ENCODE data around the gene NOX3. TPM values are rescaled to one million over a fixed set of nuclear protein-coding genes. Genes with fewer than 3 reads are reported as not detected.
"Not testable (repeated sequence)": the region's sequence is repeated elsewhere in the genome, so short reads cannot be mapped to it uniquely, and the experiment has no call there.

Gene NOX3, protein sequence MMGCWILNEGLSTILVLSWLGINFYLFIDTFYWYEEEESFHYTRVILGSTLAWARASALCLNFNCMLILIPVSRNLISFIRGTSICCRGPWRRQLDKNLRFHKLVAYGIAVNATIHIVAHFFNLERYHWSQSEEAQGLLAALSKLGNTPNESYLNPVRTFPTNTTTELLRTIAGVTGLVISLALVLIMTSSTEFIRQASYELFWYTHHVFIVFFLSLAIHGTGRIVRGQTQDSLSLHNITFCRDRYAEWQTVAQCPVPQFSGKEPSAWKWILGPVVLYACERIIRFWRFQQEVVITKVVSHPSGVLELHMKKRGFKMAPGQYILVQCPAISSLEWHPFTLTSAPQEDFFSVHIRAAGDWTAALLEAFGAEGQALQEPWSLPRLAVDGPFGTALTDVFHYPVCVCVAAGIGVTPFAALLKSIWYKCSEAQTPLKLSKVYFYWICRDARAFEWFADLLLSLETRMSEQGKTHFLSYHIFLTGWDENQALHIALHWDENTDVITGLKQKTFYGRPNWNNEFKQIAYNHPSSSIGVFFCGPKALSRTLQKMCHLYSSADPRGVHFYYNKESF
- total RNA-seq, result not detected

DNA sequence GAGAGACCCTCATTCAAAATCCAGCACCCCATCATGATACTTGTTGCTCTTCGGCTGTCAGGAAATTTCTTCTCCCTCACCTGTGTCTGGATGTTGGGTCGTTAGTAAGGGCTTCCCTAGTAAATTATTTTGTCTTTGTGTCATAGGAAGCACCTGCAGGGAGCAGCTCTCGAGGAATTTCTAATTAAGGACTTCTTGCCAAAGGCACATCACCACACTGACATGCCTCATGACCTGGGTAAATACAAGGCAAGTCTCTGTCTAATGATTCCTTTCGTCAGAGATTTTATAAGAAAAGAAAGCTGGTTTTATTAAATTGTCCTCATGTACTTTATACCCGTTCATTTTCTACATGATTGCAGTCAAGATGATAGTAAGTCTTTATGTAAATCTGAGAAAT is at the start of gene NOX3:
NOX3 (minus strand) TSS at position 74 of the 400 bp plus-strand sequence; CDS start at position 35, 39 bp downstream.
- ChIA-PET POLR2A (no interaction called here), CTCF (no interaction called here)

DNA sequence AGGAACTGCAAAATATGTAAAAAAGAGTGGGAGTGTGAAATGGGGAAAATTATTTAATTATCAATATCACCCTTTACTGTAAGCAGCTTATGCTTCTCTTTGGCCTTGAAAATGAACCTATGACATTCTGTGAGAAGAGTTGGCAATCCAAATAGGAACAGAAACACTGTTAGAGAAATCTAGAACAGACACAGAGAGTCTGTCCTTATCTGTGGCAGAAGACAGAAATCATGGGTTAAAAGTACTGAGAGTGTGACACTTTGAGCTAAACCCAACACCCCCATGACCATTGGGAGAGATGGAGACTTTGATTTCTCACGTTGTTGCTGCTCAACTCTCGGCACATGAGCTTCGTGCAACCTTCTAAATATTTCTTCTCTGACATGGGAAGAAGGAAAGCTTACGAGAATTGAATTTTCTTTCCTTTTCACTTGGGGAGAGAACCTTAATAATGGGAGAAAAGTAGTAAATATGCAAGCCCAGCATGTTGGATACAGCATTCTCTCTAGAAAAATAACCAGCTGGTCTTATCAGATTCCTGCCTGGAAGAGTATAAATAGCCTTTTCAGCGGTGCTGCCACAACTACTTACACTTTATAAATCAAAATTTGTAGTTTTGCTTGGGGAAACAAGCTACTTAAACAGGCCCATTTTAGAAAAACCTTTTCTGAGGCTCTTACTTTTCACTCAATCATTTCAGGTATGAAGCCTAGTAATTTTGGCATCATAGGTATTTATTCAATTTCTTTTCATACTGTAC is 49.4 kb upstream of the NOX3 start:
- ChIA-PET CTCF (interaction anchor here (1.0 kb wide), 1 partner anchor 16 kb away, joined by 3 read pairs; no protein-coding TSS in a partner anchor), POLR2A (no interaction called here)

DNA sequence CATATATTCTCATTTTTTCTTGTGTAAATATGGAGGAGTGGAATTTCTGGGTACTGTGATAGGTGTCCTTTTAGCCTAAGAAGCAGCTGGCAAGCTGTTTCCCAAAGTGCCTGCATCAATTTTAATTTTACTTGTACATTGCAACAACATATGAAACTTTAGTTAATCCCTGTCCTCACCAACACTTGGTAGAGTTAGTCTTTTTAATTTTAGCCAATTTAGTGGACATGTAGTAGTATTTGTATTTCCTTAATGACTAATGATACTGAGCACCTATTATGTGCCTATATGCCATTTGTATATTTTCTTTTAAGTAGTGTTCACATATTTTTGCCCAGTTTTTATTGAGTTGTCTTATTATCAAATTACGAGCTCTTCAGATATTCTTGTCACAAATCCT is 46.8 kb upstream of the NOX3 start:
- POLR2A ChIA-PET, result no interaction called here

DNA sequence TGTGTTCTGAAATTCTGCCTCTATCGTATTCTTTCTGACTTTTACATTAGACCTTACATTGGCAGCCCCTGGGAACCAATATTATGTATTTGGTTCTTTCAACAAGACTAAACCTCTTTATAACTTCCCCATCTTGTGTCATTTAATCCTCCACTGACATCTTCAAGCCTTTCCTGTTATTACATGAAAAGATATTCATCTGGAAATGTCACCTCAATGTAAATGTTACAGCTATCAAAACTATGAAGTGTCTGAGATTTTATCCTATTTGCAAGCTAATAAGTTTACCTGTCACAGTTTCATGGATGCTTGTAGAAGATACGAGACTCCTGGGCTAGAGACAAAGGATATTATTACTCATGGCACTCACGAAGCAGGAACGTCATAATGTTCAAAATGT is 43.9 kb upstream of the NOX3 start:
- CTCF ChIA-PET, result interaction anchor here (0.7 kb wide), 1 partner anchor 233 kb away, joined by 3 read pairs; no protein-coding TSS in a partner anchor
- POLR2A ChIA-PET, result no interaction called here

More for the DNA sequence above, 46.8 kb upstream of the NOX3 start:
- CTCF ChIA-PET, result no interaction called here

DNA sequence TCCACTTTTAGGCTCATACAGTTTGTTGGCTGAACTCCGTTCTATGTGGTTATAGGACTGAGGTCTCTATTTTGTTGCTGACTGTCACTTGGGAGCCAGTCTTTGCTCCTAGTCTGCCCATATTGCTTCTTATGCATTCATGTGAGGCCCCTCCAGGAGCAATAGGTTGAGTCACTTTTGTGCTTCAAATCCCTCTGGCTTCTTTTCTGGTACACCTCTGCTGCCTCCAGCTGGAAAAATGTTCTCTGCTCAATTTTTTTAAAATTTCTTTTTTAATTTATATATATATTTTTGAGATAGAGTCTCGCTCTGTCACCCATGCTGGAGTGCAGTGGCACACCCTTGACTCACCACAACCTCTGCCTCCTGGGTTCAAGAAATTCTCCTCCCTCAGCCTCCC is 42.7 kb upstream of the NOX3 start:
- CTCF ChIA-PET, result no interaction called here
- POLR2A ChIA-PET, result no interaction called here

DNA sequence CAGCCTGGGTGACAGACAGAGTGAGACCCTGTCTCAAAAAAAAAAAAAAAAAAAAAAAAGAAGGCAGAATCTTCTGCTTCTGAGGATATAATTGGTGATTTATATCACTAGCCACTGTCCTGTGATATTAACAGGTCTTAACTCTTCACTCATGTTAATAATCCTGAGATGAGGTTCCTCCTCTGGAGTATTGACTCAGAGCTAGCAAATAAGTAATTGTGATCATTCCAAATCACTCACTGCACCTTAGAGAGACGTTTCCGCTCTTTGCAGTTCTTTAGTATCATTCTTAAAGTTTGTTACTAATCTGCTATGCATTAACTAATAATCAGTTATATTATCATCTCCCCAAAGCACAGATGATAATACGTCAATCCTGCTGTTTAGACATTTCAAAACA is 41.6 kb upstream of the NOX3 start:
- ChIA-PET POLR2A (interaction anchor here (0.7 kb wide), 1 partner anchor 394 kb away, joined by 6 read pairs; no protein-coding TSS in a partner anchor), CTCF (interaction anchor here (0.6 kb wide), 1 partner anchor 1761 kb away, joined by 3 read pairs; no protein-coding TSS in a partner anchor)

DNA sequence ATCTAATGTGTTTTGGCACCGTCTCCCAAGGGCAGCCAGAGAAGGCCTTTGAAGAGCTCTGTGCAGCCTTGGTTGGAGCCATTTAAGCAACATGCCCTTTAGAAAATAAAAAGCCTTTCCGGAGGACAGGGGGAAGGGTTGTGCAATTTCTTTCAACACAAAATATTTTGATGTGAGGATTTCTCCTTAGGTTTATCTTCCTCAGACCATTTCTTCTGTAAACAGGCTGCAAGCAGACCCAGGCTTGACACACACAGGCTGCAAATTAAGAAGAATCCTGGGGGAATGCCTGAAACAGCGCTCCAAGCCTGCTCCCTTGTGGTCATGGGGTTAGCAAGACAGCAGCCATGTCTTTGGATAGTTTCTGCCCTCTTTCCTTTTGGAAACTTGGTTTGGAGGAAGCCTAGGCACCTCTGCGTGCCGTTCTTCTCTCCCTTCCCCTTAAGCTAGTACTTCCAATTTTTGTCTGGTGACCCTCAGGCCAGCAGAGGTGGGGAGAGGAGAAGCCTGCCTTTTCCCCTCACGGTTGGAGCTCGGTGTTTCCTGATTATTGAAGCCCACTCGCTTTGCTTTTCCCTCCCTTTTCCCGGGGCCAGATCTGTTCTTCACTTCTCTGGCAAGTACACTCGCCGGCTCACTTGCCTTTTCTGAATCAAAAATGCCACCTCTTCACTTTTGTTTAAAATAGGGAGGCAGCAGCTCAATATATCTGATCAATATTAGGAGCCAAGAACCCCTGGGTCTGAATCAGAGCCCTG is 39.6 kb upstream of the NOX3 start:
- ChIA-PET POLR2A (no interaction called here), CTCF (no interaction called here)

DNA sequence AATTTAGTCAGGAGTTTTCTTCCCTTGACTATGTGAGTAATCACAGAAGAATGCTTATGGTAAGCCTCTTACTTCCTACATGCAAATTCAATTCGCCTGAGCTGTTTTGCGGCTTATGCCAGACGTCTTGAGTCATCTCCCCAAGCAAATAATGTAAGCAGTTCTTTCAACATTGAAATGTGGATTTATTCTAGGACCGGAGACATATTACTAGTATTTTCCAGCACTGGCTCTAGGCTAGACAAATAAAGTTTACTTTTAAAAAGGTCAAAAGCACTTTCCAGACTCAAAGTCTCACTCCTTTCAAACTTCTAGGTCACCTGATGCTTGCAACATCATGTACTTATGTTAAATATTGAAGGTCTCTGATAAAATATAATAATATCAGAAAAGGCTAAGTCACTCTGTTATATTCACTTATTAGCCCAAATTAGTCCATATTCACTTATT is 38.1 kb upstream of the NOX3 start:
- POLR2A ChIA-PET, result no interaction called here
- CTCF ChIA-PET, result no interaction called here

DNA sequence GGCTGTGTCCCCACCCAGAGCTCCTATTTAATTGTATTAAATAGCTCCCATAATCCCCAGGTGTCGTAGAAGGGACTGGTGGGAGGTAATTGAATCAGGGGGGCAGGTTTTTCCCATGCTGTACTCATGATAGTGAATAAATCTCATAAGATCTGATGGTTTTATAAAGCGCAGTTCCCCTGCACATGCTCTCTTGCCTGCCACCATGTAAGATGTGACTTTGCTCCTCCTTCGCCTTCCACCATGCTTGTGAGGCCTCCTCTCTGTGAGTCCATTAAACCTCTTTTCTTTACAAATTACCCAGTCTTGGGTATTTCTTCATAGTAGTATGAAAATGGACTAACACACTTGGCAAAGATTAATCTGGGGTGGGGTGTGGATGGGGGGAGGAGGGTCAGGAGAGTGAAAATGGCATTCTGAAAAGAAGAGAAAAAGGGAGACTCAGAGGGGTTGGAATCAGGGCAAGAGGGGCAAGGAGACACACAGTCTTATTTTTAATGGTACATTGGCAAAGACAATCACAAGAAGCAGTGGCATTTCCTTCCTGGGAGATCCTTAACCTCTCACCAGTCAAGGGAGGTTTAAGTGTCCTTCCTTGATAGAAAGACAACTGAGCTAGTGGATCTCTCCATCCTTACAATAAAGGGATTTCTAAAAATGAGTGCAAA is 37.5 kb upstream of the NOX3 start:
- CTCF ChIA-PET, result no interaction called here
- POLR2A ChIA-PET, result no interaction called here

DNA sequence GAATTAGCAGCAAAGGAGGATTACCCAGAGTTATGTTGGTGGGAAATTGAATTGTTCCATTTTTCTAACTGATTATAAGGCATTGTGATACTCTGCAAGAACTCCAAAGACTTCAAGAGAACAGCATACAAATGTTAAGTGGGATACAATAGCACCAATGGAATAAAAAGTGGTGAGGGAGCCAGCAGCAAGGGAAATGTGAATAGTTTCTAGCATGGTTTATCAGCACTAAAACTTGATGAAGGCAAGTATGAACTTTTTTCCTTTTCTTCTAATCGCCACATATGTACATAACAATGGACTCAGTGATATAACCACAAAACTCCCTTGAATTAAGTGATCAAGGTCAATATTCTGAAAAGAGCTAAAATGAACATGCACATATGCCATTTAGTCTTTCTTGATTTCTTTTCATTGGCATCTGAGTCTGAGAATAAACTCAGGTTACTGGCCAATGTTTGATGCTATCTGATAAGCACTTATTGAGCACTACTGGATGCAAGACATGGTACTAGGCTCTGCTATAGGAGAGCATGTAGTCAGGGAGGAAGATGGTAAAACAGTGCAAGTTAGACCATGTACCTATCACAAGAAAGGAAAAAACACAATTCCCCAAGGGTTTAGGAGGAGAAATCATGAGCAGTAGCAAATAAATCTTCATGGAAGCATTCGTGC is 36.6 kb upstream of the NOX3 start:
- ChIA-PET POLR2A (no interaction called here), CTCF (no interaction called here)

DNA sequence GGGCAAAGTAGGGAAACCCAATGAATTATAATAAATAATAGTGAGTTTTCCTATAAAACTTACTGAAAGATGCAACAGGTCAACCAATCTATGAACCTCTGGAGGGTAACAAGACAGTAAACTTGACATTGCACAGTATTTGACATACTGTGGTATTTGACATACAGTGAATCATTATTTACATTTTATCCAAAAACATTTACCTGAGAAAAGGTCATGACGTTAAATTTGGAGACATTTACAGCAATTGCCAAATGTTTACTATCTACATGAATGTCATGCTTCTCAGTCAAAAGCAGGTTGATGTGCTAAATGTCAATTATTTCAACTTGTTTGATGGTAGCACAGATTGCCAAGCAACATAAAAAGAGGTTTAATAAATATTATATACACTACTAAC is 35.8 kb upstream of the NOX3 start:
- POLR2A ChIA-PET, result no interaction called here
- CTCF ChIA-PET, result no interaction called here

DNA sequence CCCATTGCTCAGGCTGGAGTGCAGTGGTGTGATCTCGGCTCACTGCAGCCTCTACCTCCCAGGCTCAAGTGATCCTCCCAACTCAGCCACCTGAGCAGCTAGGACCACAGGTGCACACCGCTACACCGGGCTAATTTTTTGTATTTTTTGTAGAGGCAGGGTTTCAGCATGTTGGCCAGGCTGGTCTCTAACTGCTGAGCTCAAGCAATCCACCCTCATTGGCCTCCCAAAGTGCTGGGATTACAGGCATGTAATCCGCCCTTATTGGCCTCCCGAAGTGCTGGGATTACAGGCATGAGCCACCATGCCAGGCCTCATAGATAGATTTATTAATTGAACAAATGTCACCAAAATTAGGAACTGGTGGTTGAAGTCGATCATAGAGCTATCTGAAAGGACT is 32.6 kb upstream of the NOX3 start:
- POLR2A ChIA-PET, result not testable (repeated sequence)
- CTCF ChIA-PET, result interaction anchor here (1.1 kb wide), 1 partner anchor 106 kb away, joined by 4 read pairs; no protein-coding TSS in a partner anchor

DNA sequence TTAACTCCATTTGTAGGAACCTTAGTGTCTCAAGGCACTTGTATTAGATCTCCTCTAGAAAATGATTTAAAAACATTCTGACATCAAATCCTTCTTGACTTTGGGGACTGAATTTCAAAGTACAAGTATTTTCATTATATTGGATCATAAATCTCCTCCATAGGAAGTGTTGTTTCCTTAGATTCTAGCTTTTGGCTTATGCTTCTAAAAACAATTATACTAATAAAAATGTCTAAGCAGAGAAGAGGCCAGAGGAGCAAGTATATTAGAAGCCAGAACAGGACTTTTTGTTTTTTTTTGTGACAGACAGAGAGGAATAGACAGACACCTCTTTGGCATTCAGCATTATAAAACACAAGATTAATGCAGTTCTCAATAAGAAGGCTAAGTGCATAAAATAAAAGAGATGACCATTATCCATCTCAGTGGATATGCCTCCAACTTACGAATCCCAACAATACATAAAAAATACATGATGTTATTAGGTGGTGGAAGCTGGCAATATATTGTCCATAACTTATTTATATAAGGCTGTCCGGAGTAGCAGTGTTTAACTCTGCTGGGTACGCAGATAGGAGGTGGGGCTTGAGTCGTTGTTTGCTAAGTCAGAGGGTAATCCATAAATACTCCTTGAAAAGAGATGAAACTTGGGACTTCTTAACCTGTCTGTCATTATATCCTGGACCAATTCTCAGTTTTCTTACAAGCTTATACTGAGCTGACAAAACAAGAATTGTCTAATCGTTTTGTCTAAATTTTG is 31.9 kb upstream of the NOX3 start:
- ChIA-PET CTCF (interaction anchor here (1.1 kb wide), 1 partner anchor 105 kb away, joined by 4 read pairs; no protein-coding TSS in a partner anchor), POLR2A (no interaction called here)

DNA sequence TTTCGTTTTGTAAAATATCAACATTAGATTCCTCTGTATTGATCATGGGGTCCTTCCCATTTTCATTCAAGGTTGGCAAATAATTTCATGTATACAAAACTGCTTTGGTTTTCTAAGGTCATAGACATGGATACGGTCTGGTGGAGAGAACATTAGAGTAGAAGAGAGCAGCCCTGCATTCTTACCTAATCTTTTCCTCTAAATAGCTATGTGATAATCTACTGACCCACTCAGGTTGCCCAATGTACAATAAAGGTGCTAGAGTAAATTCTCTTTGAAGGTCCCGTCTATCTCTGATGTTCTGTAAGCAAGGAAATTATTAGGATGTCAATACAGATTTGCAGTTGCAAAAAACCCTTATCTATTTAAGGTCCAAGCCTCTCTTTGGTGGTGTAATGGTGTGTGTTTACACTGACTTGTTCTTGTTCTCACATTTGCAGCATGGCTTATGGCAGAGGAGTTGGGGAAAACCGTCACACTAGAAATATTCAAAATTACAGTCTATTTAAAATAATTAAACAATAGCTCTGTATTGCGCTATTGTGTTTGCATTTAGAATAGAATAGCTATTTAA is 31.2 kb upstream of the NOX3 start:
- ChIA-PET POLR2A (no interaction called here), CTCF (no interaction called here)

DNA sequence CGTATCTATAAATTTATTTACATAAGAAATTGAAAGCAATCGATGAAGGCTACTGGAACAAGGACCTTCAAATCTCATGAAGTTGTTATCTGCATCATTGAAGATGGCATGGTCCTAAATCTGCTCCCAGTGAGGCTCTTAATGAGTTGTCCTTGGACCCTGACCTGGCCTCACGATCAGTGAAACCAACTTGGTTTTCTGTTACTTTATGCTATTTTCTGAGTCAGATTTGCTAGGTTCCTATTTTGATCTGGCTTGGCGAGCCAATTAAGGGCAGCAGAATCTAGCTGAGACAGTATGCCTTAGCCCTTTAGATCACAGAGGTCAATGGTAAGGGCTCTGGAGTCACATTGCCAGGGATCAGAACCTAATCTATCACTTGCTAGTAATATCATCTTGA is 30.1 kb upstream of the NOX3 start:
- CTCF ChIA-PET, result no interaction called here
- POLR2A ChIA-PET, result no interaction called here

DNA sequence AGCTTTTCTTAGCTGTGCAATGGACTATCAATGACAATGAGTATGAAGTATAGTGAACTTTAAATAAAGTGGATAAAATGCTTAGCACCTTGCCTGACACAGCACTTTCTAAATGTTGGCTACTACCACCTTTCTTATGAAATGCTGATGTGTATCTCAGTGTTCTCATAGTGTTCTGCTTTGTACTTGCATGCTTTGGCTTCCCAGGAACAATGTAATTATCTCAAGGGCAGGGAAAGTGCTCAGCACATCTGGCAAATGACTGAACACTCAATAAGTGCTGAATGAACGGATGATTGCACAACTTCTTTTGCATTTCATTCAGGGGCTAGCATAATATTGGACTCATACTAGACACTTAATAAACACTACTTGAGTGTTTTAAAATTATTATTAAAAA is 28.2 kb upstream of the NOX3 start:
- CTCF ChIA-PET, result no interaction called here
- POLR2A ChIA-PET, result no interaction called here

DNA sequence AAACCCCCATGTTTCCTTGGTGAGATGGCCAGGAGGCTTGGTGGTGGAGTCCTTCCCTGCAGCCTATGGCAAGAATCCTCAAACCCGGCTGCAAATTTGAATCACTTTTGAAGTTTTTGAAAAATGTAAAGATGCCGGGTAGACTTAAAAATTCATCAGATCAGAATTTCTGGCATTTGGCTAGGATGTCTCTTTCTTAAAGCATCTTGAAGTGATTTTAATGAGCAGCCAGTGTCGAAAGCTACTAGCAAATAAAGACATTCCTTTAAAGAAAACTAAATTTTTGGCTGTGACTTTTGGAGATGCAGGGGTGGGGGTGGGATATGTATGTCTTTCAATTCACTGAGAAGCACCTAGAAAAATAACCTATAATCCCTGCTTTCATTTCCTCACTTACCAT is 25.6 kb upstream of the NOX3 start:
- CTCF ChIA-PET, result interaction anchor here (0.5 kb wide), 1 partner anchor 18 kb away, joined by 3 read pairs; no protein-coding TSS in a partner anchor
- POLR2A ChIA-PET, result no interaction called here

DNA sequence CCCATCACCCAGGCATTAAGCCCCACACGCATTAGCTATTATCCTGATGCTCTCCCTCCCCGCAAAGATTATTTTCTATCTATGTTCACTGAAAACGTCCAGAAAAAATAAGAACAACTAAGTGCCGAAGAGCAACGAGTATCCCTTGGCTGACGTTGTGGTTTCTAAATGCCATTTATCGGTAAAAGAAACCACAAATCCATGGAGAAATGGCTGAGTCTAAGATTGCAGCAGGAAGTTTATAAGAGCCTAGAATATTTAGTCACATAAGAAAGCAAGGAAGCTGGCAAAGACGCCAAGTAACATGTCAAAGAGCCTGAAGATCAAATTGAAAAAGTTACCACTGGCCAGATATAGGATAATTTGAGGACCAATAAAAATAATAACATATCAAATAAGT is 18.1 kb upstream of the NOX3 start:
- CTCF ChIA-PET, result interaction anchor here (1.2 kb wide), 1 partner anchor 32 kb away, joined by 3 read pairs; no protein-coding TSS in a partner anchor
- POLR2A ChIA-PET, result no interaction called here
